LNCAP (cell line): ENCODE measurements around the gene OSBPL2.

Source experiments
- CTCF ChIP-seq: fragments of 450-650 bp; IDR thresholded peaks from 2 replicates; pipeline ENCODE4 v1.5.1; 2017; ENCODE audit warnings: mild to moderate bottlenecking

The OSBPL2 gene

DNA sequence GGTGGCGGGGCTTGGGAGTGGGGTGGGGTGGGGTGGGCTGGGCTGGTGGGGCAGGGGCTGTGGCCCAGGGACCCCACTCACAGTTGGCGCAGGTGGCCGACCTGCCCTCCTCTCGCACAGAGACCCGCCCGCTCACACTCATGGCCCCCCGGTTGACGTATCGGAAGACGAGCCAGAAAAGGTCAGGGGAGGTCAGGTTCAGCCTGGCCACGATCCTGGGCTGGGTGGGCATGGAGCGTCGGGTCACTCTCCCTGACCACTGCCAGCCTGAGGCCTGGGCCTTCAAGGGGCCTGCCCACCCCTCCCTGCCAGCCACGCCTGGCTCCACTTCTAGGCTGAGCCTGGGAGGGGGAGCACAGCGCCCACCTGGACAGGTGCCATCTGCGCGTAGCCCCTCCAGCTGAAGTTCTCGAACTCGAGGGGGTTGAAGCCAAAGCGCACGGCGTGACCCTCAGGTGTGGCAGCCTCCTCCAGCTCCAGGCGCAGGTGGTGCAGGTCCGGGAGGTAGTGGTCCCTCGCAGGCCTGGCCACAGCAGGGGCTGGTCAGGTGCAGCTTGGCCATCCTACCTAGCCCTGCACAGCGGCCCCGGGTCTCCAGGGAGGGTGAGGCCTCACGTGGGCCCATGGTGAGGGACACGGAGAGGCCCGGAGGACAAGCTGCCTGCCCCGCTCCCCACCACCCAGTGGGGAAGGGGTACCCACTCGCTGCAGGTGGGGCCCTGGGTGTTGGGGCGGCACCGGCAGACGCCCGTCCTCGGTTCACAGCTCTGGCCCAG is 95.7 kb downstream of the OSBPL2 start:
- TF ChIP-seq CTCF, result no peak

DNA sequence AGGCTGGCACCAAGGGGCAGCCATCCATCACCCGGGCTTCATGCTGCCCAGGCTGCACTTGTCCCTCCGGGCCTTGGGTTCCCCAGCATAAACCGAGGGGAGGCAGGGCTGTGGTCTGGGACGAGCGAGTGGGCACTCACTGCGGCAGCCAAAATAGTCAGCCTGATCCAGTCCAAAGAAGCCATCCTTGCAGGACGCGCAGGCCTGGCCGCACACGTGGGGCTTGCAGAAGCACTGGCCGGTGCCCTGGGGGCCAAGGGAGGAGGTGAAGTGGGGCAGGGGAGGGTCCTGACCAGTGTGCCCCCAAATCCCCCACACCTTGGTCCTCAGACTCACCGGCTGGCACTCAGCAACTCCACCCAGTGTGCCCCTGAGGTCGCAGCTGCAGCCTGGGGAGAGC is 96.6 kb downstream of the OSBPL2 start:
- no peak for TF ChIP-seq CTCF

DNA sequence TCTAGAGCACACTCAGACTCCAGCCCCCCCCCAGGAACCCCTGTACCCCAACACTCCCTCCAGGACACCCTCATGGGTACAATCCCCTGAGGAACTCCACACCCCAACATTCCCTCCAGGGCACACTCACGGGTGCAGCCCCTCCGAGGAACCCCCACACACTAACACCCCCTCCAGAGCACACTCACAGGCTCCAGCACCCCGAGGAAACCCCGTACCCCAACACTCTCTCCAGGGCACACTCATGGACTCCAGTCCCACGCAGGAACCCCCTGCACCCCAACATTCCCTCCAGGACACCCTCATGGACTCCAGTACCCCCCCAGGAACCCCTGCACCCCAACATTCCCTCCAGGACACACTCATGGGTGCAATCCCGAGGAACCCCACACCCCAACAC is 97.2 kb downstream of the OSBPL2 start:
- TF ChIP-seq CTCF, result no peak

- no peak for TF ChIP-seq CTCF
Measured at GRCh38 chr20:62336329-62336728, 98.0 kb downstream of the OSBPL2 start.

DNA sequence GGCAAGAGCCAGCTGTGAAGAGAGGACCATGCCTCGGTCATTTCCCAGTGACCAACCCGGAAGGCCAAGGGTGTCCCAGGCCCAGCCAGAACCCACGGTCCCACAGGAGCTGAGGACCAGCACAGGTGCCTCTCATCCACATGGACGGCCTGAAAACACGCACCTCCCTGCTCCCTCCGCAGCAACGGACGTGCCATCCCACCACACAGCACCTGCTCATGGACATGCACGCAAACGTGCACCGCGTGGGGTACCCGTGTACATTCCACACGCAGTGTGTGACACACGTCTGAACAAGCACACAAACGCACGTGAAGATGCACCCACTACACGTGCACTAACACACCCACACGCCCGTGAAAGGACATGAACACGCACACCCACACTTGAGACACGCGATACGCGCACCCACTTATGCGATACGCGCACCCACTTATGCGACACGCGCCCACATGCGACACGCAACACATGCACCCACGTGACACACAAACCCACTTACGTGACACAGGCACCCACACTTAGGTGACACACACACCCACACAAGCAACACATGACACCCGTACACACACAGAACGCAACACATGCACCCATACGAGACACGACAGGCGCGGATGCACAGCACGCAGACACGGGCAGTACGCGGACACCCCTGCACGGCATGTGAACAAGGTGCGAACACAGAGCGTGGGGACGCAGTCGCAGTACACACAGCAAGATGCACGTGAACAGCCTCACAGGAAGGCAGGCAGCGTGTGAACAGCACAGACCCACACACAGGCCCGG is 98.6 kb downstream of the OSBPL2 start:
- no peak for TF ChIP-seq CTCF

DNA sequence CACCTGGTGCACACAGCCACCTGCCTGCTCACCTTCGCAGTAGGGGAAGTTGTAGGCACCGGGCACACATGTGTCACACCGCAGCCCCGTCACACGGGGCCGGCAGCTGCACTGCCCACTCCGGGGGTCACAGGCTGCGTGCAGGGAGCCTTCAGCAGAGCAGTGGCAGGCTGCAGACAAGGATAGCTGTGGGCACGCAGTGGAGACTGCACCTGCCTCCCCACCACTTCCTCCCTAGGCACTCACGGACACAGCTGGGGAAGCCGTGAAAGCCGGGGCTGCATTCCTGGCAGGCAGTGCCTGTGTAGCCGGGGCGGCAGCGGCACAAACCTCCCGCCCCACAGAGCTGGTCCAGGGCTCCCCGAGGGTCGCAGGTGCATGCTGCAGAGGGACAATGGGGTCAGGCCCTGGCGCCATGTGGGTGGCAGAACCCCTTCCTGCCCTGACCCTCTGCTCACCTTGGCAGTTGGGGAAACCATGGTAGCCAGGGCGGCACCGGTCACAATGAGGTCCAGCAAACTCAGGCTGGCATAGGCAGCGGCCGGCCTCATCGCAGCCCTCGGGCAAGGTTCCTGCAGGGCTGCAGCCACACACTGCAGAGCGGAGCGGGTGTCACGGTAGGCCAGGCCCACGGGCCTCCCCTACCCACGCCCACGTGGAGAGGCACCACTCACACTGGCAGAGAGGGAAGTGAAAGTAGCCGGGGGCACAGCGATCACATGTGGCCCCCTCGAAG is 99.4 kb downstream of the OSBPL2 start:
- no peak for TF ChIP-seq CTCF

DNA sequence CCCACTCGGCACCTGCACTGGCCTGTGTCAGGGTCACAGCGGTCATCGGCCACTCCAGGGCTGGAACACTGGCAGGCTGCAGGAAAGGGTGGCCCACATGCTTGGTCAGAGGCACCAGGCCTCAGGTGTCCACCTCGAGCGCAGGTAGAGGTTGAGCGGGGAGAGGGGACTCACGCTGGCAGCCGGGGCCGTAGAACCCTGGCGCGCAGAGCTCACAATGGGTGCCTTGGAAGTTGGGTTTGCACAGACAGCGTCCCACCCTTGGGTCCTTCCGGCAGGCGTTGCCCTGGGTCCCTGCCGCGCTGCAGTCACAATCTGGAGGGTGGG is 99.9 kb downstream of the OSBPL2 start:
- TF ChIP-seq CTCF, result no peak
